ENCODE results near the gene SORCS2.

DNA sequence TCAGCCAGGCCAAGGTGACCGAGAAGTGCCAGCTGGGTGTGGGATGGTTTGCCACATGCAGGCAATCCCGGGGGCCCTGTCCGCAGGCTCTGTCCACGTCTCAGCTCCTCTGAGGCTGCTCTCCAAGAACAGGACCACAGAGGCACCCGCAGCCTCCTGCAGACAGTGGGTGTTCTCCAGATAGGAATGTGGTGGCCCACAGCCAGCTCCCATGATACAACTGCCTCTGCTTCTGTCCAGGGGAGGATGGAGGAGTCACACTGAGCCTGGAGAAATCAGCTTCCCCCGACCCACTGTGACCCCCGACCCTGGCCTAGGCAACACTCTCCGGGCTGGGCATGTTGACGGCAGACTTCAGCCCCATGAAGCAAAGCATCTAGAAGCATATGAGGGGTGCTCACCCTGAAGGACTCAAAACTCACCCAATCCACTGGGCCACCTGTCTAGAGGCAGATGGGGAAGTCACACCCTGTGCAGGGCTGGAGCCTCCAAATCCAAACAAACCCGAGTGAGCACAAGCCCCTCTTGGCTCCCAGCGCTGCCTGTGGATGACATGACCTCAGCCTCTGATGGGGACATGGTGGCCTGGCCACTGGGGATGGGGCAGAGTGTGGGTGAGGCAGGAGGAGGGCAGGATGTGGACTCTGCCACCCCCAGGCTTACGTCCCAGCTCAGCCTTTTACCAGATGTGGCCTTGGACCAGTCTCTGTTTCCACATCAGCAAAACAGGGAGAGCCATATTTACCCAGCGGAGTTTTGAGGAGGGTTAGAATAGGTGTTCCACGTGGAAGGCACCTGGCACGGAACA, 140.1 kb downstream of the SORCS2 start:
- TF ChIP-seq CHD2 (IDR thresholded peaks at IDR 0.05; ENCODE audit: low read length, partially characterized antibody) (no peak), FOXM1 (IDR thresholded peaks at IDR 0.05; ENCODE audit: low read depth) (no peak), EZH2phosphoT487 (IDR thresholded peaks at IDR 0.05; ENCODE audit: borderline replicate concordance, low read depth) (no peak), SIN3A (IDR thresholded peaks at IDR 0.05; ENCODE audit: borderline replicate concordance, low read depth, low read length) (no peak), RAD21 (IDR thresholded peaks at IDR 0.05; ENCODE audit: low read length) (no peak), GATA2 (CRISPR knock-in tag; IDR thresholded peaks at IDR 0.05) (no peak), MXI1 (IDR thresholded peaks at IDR 0.05; ENCODE audit: low read depth, low read length) (no peak), TAF1 (IDR thresholded peaks at IDR 0.05; ENCODE audit: borderline replicate concordance, low read depth, low read length) (no peak), YY1 (IDR thresholded peaks at IDR 0.05; ENCODE audit: low read depth) (no peak)
- TF ChIP-seq, protein P1, sequence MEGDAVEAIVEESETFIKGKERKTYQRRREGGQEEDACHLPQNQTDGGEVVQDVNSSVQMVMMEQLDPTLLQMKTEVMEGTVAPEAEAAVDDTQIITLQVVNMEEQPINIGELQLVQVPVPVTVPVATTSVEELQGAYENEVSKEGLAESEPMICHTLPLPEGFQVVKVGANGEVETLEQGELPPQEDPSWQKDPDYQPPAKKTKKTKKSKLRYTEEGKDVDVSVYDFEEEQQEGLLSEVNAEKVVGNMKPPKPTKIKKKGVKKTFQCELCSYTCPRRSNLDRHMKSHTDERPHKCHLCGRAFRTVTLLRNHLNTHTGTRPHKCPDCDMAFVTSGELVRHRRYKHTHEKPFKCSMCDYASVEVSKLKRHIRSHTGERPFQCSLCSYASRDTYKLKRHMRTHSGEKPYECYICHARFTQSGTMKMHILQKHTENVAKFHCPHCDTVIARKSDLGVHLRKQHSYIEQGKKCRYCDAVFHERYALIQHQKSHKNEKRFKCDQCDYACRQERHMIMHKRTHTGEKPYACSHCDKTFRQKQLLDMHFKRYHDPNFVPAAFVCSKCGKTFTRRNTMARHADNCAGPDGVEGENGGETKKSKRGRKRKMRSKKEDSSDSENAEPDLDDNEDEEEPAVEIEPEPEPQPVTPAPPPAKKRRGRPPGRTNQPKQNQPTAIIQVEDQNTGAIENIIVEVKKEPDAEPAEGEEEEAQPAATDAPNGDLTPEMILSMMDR (IDR thresholded peaks at IDR 0.05), result no peak

Data from SK-N-SH (cell line).